Parathyroid adenoma (tissue), 2 donors: ENCODE results near the gene PPM1H.

Experiments
- H2AFZ ChIP-seq: fragments of 300-600 bp; sonication (generic); one replicate; pipeline ENCODE4 v1.7.0; 2017; ENCODE audit warnings: antibody characterized with exemption, mild to moderate bottlenecking
- H3K27ac ChIP-seq: fragments of 300-600 bp; sonication (generic); one replicate; pipeline ENCODE4 v1.7.0; 2017
- H3K27me3 ChIP-seq: fragments of 300-600 bp; sonication (generic); one replicate; pipeline ENCODE4 v1.7.0; 2017; ENCODE audit warnings: low read length; ENCODE audit not compliant: control insufficient read depth, insufficient read depth
- H3K36me3 ChIP-seq: fragments of 300-600 bp; sonication (generic); one replicate; pipeline ENCODE4 v1.7.0; 2017; ENCODE audit warnings: low read length; ENCODE audit not compliant: control insufficient read depth, insufficient read depth
- H3K4me1 ChIP-seq: fragments of 300-600 bp; sonication (generic); one replicate; pipeline ENCODE4 v1.7.0; 2017; ENCODE audit warnings: control low read depth
- H3K4me2 ChIP-seq: fragments of 300-600 bp; sonication (generic); one replicate; pipeline ENCODE4 v1.7.0; 2017; ENCODE audit warnings: low read length
- H3K4me3 ChIP-seq: fragments of 300-600 bp; sonication (generic); one replicate; pipeline ENCODE4 v1.7.0; 2017; ENCODE audit warnings: low read depth, low read length
- H3K79me2 ChIP-seq: fragments of 300-600 bp; sonication (generic); one replicate; pipeline ENCODE4 v1.7.0; 2017; ENCODE audit warnings: control low read depth
- H3K9ac ChIP-seq: fragments of 300-600 bp; sonication (generic); one replicate; pipeline ENCODE4 v1.7.0; 2017; ENCODE audit warnings: mild to moderate bottlenecking
- H3K9me3 ChIP-seq: fragments of 300-600 bp; sonication (generic); one replicate; pipeline ENCODE4 v1.7.0; 2017; ENCODE audit warnings: low read length; ENCODE audit not compliant: control insufficient read depth
- TF ChIP-seq, protein P1 (sequence below): fragments of 300-600 bp; sonication (generic); IDR thresholded peaks from one replicate; pipeline ENCODE4 v1.7.0; 2017; ENCODE audit warnings: antibody characterized with exemption, mild to moderate bottlenecking
- donor health status: primary hyperparathyroidism.

The PPM1H gene

DNA sequence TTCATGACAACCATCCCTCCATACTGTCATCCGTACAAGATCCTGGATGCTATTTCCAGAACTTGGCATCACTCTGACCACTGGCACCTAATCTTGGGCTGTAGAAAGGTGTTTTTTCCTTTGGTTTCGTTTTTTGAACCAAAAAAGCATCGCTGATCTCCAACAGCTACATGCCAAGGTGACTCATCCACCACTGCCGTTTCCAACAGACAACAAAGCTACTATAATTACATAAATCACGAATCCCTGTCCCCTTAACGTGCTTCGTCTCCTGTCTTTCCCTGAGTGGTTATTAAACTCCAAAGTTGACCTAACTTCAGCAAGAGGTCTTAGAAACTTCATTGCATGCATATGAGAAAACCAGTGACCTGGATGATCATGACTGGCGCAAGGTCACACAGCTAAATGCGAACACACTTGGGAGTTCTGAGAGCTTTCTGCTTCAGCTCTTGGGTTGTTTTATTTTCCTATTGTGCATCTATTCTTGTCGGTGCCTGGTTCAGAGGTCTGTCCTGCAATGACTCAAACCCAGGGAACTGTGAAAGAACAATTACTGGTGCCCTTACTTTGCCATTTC lies 99.9 kb downstream of the PPM1H start:
- Histone ChIP-seq H3K4me1 (no peaks in the 10 kb centered on the region), H3K27ac (no peak overlapping the region), H3K9ac (no peak overlapping the region)

GRCh38 chr12:62834406-62834805 lies 100.5 kb downstream of the PPM1H start:
- H3K36me3 ChIP-seq, result no peaks in the 10 kb centered on the region
- H3K79me2 ChIP-seq, result peaks cover 44% of the 10 kb centered on the region
- no peak overlapping the region for H3K4me2 ChIP-seq
- H3K4me3 ChIP-seq, result no peak overlapping the region
- H3K9ac ChIP-seq, result no peak overlapping the region
- H3K9me3 ChIP-seq, result no peaks in the 10 kb centered on the region
- TF ChIP-seq, protein P1, sequence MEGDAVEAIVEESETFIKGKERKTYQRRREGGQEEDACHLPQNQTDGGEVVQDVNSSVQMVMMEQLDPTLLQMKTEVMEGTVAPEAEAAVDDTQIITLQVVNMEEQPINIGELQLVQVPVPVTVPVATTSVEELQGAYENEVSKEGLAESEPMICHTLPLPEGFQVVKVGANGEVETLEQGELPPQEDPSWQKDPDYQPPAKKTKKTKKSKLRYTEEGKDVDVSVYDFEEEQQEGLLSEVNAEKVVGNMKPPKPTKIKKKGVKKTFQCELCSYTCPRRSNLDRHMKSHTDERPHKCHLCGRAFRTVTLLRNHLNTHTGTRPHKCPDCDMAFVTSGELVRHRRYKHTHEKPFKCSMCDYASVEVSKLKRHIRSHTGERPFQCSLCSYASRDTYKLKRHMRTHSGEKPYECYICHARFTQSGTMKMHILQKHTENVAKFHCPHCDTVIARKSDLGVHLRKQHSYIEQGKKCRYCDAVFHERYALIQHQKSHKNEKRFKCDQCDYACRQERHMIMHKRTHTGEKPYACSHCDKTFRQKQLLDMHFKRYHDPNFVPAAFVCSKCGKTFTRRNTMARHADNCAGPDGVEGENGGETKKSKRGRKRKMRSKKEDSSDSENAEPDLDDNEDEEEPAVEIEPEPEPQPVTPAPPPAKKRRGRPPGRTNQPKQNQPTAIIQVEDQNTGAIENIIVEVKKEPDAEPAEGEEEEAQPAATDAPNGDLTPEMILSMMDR, result no peak
- H3K27me3 ChIP-seq, result no peaks in the 10 kb centered on the region
- H3K4me1 ChIP-seq, result no peaks in the 10 kb centered on the region
- no peak overlapping the region for H3K27ac ChIP-seq
- H2AFZ ChIP-seq, result no peak overlapping the region

More for the DNA sequence above, 99.9 kb downstream of the PPM1H start:
- no peaks in the 10 kb centered on the region for H3K9me3 ChIP-seq
- no peak overlapping the region for H2AFZ ChIP-seq
- H3K36me3 ChIP-seq, result no peaks in the 10 kb centered on the region
- peak overlapping the region; percentile 4 for H3K4me2 ChIP-seq
- no peaks in the 10 kb centered on the region for H3K27me3 ChIP-seq
- H3K79me2 ChIP-seq, result peaks cover 44% of the 10 kb centered on the region
- TF ChIP-seq, protein P1, result no peak
- no peak overlapping the region for H3K4me3 ChIP-seq

DNA sequence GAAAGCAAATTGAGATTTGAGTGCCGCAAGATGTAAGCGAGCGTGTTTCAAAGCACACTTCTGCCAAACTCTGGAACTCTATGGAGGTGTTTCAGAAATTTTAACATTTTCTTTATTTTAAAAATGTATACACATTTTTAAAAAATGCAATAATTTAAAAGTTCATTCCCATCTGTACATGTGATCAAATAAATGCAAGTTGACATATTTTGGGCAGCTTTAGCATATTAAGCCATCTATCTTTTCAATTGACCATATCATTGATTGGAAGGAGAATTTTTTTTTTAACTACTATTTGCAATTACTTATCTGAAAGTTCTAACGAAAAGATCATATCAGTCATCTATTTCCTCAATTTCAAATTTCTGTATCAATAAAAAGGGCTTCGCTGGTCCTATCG lies 101.3 kb downstream of the PPM1H start:
- H3K27ac ChIP-seq, result no peak overlapping the region
- peaks cover 40% of the 10 kb centered on the region for H3K79me2 ChIP-seq
- TF ChIP-seq, protein P1, result no peak
- H3K9me3 ChIP-seq, result no peaks in the 10 kb centered on the region
- no peaks in the 10 kb centered on the region for H3K27me3 ChIP-seq
- no peaks in the 10 kb centered on the region for H3K4me1 ChIP-seq
- no peak overlapping the region for H3K9ac ChIP-seq
- no peak overlapping the region for H3K4me2 ChIP-seq
- no peak overlapping the region for H2AFZ ChIP-seq
- H3K4me3 ChIP-seq, result no peak overlapping the region
- H3K36me3 ChIP-seq, result no peaks in the 10 kb centered on the region

DNA sequence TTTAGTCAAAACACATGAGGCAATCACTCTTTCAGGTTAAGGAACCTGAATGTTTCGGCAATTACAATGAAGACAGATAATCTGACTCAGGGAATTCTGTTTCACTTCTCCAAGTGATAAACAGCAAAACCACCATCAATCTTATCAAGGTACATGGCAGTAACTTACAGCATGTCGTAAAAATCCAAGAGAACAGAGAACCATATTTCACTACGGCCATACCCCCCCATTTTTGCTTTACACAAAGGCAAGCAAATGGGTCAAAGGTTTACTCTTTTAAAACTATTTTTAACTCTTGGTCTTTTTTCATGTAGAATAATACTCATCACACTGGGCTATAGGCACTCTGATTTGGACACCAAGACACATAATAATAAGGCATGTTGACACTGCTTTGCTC lies 102.4 kb downstream of the PPM1H start:
- TF ChIP-seq, protein P1, result no peak
- H3K27me3 ChIP-seq, result no peaks in the 10 kb centered on the region
- H3K4me2 ChIP-seq, result no peak overlapping the region
- H3K4me1 ChIP-seq, result no peaks in the 10 kb centered on the region
- H3K4me3 ChIP-seq, result no peak overlapping the region
- H3K27ac ChIP-seq, result no peak overlapping the region
- H3K79me2 ChIP-seq, result peaks cover 45% of the 10 kb centered on the region
- H3K9ac ChIP-seq, result no peak overlapping the region
- H3K9me3 ChIP-seq, result no peaks in the 10 kb centered on the region
- H2AFZ ChIP-seq, result no peak overlapping the region
- H3K36me3 ChIP-seq, result no peaks in the 10 kb centered on the region

DNA sequence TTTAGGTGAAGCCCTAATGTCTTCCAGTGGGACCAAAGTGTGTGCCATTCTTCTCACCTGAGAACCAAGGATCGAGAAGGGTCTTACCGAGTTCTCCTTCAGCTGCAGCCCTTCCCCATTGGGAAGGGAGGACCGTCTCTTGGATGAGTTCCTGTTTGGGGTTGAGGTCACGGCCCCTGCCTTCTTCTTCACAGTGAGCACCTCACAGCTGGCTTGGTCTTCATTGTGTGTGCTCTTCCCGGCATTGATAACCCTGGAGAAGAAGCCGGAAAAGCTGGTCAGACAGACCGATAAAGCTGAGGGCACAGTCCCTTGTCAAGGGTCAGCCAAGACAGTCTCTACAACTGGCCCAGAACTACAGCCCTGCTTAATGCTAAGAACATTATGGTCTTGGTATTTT lies 102.9 kb downstream of the PPM1H start:
- TF ChIP-seq, protein P1, result no peak
- H3K27me3 ChIP-seq, result no peaks in the 10 kb centered on the region
- H3K79me2 ChIP-seq, result peaks cover 45% of the 10 kb centered on the region
- no peak overlapping the region for H2AFZ ChIP-seq
- H3K9ac ChIP-seq, result no peak overlapping the region
- H3K36me3 ChIP-seq, result no peaks in the 10 kb centered on the region
- H3K4me2 ChIP-seq, result no peak overlapping the region
- H3K27ac ChIP-seq, result no peak overlapping the region
- no peaks in the 10 kb centered on the region for H3K4me1 ChIP-seq
- no peak overlapping the region for H3K4me3 ChIP-seq
- no peaks in the 10 kb centered on the region for H3K9me3 ChIP-seq
